GM10847 (cell line): ENCODE results near the gene KCNJ1.

Source experiments
- POLR2A ChIP-seq: IDR thresholded peaks from 2 replicates; pipeline ENCODE4 v1.6.1; 2011; ENCODE audit not compliant: insufficient read length; ENCODE audit errors: extremely low read depth

KCNJ1 gene

DNA sequence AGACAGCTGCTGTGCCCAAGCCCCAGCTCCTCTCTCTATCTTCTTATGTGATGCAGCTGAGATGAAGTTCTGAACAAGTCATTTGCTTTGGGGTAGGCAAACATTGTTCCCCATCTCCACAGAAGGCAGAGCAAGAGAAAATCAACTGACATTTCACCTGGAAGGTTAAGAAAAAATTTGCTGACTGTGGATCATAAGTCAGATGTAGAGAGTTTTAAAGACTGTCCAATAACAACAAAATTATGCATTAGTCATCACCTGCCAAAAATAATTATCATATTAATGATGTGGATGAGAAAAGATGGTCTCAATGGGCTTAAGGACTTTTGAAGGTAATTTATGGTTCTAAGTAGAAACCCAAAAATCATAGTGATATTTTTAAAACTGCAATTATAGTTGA, 59.2 kb downstream of the KCNJ1 start:
- no peak for TF ChIP-seq POLR2A

DNA sequence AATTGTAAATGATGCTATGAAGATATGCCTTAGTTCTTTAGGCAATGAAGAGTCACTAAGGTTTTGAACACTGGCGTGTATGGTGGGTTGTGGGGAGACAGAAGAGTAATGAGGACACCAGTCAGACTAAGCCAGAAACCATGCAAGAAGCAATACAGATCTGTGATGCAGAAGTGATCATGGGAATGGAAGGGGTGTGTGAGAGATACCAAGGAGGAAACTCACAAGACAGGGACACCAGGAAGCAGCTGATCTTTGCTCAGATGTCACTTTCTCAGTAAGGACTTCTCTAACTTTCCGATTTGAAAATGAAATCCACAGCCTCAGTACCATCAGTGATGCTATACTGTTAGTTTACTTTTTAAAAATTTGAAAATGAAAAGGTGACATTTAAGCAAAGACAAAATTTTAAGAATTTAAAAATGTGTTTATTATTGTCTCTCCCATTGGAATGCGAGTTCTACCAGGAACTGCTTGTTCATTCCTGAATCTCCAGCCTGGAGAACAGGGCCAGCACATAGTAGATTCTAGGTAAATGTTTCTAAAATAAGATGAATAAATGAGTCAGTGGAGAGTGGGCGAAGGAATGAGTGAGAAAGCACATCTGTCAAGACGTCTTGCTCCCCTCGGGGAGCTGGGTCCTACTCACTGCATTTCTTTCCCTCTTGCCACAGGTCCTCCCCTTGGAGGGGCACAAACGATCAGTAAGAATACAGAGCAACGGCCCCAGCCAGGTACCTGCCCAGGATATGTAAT, 60.4 kb downstream of the KCNJ1 start:
- TF ChIP-seq POLR2A = no peak

DNA sequence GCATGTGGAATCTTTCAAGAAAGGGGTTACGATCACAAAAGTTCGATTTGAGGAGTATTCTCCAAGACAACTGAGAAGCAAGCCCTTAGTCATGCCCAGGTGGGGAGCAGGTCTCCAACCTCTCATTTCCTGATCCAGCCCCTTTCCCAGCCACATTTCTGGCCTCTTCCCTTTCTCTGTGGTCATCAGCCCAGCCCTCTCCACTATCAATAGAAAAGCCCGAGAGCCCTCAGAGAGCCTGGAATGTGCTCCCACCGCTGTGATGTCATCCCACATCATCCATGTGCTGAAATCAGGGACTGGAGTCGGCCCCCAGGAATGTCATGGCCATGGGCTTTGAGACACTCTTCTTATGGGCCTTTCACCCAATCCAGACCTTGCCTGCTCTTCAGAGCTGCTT, 62.6 kb downstream of the KCNJ1 start:
- TF ChIP-seq POLR2A = no peak

DNA sequence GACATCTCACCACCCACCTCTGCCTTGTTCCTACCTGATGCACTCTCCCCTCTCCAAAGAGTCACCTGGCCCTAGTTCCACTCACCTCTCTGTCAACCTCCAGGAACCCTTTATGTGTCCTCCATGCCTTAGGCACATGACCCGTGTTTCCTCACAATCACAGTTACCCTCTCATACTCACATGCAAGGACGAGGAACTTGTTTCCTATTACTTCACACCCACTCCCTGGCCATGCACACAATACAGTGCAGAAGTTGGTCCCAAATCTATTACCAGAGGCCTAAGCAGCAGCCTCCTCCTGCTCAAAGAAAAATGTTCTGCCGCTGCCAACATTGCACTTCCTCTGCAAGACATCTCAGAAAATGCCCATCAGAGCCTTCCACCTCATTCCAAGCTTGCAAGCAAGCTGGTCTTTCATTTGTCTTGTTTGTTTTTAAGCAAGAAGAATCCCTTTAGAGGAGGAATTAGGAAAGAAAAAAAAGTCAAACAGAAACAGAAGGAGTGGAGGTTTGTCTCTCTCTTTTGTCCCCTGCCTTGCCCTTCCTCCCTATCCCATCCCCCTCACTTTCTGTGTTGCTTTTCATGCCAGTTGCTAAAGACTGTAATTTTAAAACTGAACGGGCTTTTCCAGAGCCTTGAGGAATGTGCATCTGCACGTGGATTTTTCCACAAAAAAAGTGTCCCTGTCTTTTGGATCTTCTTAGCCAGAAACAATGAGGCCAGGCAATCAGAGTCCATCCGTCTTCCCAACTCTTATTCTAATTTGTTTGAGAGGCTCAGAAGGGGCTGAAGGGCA, 63.4 kb downstream of the KCNJ1 start:
- no peak for TF ChIP-seq POLR2A

DNA sequence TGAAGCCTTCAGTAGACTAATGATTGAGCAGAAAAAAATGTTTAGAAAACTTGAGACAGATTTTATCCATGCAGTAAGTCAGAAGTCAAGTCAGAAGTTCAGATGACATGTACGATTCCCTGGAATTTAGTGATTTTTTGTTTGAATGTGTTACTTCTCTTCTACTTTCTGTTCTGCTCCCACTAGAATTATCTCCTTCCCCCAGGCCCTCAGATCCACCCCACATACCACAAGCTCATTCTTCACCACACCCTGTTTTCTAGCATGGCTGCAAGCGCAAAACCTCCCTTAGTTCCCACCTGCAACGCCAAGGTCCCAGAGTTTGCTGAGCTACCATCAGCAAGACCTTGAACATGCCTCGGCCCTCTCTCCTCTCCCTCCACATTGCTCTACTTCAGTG, 64.1 kb downstream of the KCNJ1 start:
- no peak for TF ChIP-seq POLR2A

DNA sequence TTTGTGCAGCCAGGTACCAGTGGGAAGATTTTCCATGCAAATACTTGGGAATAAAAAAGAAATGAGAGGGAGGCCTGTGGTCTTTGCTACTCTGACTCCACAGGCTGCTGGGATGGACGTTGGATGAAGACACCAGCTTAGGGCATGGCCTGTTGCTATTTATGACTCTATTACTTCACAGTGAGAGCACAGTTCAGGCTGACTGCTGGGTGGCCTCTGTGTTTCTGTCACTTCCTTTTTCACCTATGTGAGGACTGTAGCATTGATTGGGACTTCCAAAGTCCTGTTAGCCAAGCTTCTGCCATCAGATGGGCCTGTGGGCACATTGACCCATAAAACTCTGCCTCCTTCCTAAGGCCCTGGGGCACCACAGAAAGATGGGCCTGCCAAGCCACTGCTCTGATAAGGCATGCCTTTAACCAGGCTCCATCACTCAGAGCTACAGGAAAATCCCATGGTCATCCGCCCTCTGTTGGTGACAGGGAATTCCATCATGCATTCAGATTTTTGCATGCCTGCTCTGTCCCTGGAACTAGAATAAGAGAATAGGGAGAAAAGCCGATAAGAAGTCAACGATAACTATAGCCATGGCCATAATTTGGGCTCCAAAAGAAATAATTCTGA, 64.6 kb downstream of the KCNJ1 start:
- TF ChIP-seq POLR2A = no peak

DNA sequence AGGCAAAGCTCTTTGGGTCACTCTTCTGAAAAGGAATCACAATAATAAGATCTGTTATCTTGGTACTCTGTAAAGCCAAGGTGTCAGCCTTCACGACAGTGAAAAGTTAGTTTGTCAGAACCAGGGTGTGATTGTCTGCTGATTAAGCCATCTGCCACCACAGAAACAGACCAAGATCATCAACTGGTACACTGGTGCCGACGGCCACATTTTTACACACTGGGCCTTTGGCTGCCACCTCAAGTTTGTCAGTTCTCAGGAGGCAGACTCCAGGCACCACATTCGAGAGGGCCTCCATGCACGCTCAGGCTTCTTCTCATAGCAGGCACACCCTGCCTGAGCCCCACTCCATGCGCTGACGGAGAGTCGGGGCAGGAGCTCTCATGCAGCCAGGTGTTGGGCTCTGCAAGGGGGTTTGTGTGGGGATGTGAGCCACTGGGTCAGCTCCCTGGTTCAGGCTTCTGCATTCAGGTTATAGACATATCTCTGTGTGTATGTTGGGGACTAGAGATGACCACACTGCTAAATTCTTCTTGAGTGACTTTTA, 66.2 kb downstream of the KCNJ1 start:
- TF ChIP-seq POLR2A = no peak

DNA sequence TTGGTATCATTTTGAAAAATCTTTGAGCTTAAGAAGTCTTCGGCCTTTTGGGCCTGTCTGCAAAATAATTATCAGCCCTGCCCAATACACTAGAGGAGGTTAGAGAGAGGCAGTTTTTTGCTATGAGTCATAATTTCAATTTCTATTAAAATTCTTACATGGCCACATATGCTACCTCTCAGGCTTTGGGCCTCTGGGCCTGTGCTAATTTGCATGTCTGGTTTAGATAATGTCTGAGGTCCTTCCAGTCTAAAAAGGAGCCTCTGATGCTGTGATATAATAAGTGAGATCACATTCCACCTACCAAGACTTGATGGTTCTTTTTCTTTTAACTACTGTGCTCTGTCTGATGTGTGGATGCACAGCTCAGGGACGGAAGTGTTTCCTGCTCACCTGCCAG, 70.8 kb downstream of the KCNJ1 start:
- no peak for TF ChIP-seq POLR2A

DNA sequence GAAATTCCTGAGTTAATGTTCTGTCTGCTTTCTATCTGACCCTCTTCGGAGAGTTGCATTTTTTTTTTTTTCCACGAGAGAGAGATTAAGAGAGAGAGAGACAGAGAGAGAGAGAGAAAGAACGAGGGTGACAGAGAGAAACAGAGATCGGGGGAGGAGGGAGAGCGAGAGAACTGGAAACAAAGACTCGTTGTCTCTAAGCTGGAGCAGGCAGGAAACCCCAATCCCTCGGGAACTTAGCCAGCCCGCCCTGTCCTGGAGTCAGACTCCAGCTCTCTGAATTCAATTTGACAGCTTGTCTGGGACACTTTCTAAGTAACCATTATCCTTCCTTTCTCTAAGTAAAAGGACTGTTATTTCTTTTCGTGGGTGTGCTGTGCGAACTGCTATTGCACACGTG, 76.9 kb downstream of the KCNJ1 start:
- TF ChIP-seq POLR2A = no peak

DNA sequence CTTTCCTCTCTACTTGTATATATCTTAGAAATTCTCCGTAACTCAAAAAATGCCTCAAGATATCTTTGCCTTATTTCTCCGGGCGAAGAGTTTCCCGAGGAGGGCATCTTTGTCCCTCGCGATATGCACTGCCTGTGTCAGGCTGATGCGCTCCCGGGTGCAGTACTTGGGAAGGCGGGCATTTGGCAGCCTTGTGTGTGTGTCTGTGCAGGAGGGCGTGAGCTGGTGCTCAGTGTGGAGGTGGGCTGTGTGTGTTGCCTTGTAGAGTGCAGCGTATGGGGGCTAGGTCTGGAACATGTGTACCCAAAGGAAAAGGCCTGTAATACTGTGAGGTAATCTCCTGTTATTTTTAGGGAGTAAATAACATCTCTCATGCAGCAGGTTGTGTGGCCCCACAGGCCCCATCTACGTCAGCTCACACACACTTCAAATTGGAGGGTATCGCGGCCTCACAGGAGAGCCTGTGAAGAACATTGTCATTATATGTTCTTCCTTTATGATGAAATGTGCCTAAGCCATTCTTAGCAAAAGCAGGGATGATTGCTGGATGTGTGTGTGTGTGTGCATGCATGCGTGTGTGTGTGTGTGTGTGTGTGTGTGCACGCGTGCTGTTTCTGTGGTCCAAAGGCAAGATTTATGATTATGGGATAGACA, 77.5 kb downstream of the KCNJ1 start:
- TF ChIP-seq POLR2A = no peak
